Nucleus accumbens (tissue), 56 donors: ENCODE data around the gene SLC9A2.

Experiments used
- DNase-seq, 56 donors: peaks; one replicate each; lab custom pipeline; 2025; lab: John Stamatoyannopoulos, UW

Gene SLC9A2

GRCh38 chr2:102619414-102620319, at the start of gene SLC9A2:
Gene SLC9A2, plus strand, starts transcription at chr2:102619553. Its CDS starts 296 bp downstream, at chr2:102619849.
- no peak for DNase-seq

- no peak for DNase-seq
These were observed 43.5 kb upstream of the SLC9A2 start for GRCh38 chr2:102575888-102576287.

- peak in 1 of 56 donors; percentile 6 for DNase-seq
These were observed 41.0 kb upstream of the SLC9A2 start for GRCh38 chr2:102578376-102578775.

GRCh38 chr2:102581911-102582310, 37.4 kb upstream of the SLC9A2 start:
- DNase-seq = no peak

- no peak for DNase-seq
These were observed 36.5 kb upstream of the SLC9A2 start for GRCh38 chr2:102582845-102583244.

- DNase-seq = no peak
These were observed 33.4 kb upstream of the SLC9A2 start for GRCh38 chr2:102585847-102586404.

- DNase-seq = no peak
These were observed 31.0 kb upstream of the SLC9A2 start for GRCh38 chr2:102588213-102588939.

- DNase-seq = no peak
These were observed 29.9 kb upstream of the SLC9A2 start for GRCh38 chr2:102589444-102589843.

GRCh38 chr2:102591491-102592045, 27.8 kb upstream of the SLC9A2 start:
- no peak for DNase-seq

- DNase-seq = no peak
These were observed 26.8 kb upstream of the SLC9A2 start for GRCh38 chr2:102592601-102593000.

- no peak for DNase-seq
These were observed 25.8 kb upstream of the SLC9A2 start for GRCh38 chr2:102593516-102593915.

- no peak for DNase-seq
These were observed 24.8 kb upstream of the SLC9A2 start for GRCh38 chr2:102594445-102595016.

- no peak for DNase-seq
These were observed 21.6 kb upstream of the SLC9A2 start for GRCh38 chr2:102597788-102598187.

- DNase-seq = no peak
These were observed 19.9 kb upstream of the SLC9A2 start for GRCh38 chr2:102599486-102599885.

- no peak for DNase-seq
These were observed 17.6 kb upstream of the SLC9A2 start for GRCh38 chr2:102601730-102602129.

- DNase-seq = no peak
These were observed 15.4 kb upstream of the SLC9A2 start for GRCh38 chr2:102603904-102604303.

GRCh38 chr2:102604769-102605168, 14.6 kb upstream of the SLC9A2 start:
- DNase-seq = no peak

- no peak for DNase-seq
These were observed 13.0 kb upstream of the SLC9A2 start for GRCh38 chr2:102606353-102606752.

- DNase-seq = peak in 23 of 56 donors; percentile 5 to 64 (median 35)
These were observed 3.5 kb upstream of the SLC9A2 start for GRCh38 chr2:102615620-102616436.
